Activated T-helper 1 cell treated with anti-CD3 and anti-CD28 coated beads, Interleukin-2, amount 50 U/mL, for 16 hours (primary cell): ENCODE results near the gene TRIM17.
"Not testable (repeated sequence)": the region's sequence is repeated elsewhere in the genome, so short reads cannot be mapped to it uniquely, and the experiment has no call there.

Source experiments
- DNase-seq, 2 donors: peaks; one replicate each; pipeline ENCODE4 v3.0.0-alpha.2; 2020; ENCODE audit warnings: low read depth in 1 of 2, low spot score in 1 of 2

The TRIM17 gene

GRCh38 chr1:228448372-228448771 lies 31.7 kb upstream of the TRIM17 start:
- no peak for DNase-seq

- DNase-seq = no peak
Measured at GRCh38 chr1:228446852-228447251, 30.2 kb upstream of the TRIM17 start.

GRCh38 chr1:228445843-228446650 lies 29.4 kb upstream of the TRIM17 start:
- no peak for DNase-seq

- DNase-seq = no peak
Measured at GRCh38 chr1:228445490-228445842, 28.8 kb upstream of the TRIM17 start.

- DNase-seq = no peak
Measured at GRCh38 chr1:228443395-228443794, 26.7 kb upstream of the TRIM17 start.

GRCh38 chr1:228440761-228441500 lies 24.3 kb upstream of the TRIM17 start:
- DNase-seq = no peak

- no peak for DNase-seq
Measured at GRCh38 chr1:228438266-228438665, 21.6 kb upstream of the TRIM17 start.

- no peak for DNase-seq
Measured at GRCh38 chr1:228437424-228437962, 20.8 kb upstream of the TRIM17 start.

- no peak for DNase-seq
Measured at GRCh38 chr1:228434689-228435088, 18.0 kb upstream of the TRIM17 start.

- DNase-seq = not testable (repeated sequence)
Measured at GRCh38 chr1:228433337-228434053, 16.8 kb upstream of the TRIM17 start.

- no peak for DNase-seq
Measured at GRCh38 chr1:228430243-228430642, 13.6 kb upstream of the TRIM17 start.

- DNase-seq = no peak
Measured at GRCh38 chr1:228429698-228430097, 13.0 kb upstream of the TRIM17 start.

GRCh38 chr1:228429007-228429406 lies 12.3 kb upstream of the TRIM17 start:
- DNase-seq = no peak

- DNase-seq = no peak
Measured at GRCh38 chr1:228428412-228428811, 11.8 kb upstream of the TRIM17 start.

- no peak for DNase-seq
Measured at GRCh38 chr1:228426518-228427175, 10.0 kb upstream of the TRIM17 start.

GRCh38 chr1:228424685-228425660 lies 8.3 kb upstream of the TRIM17 start:
- no peak for DNase-seq

- no peak for DNase-seq
Measured at GRCh38 chr1:228423404-228424053, 6.9 kb upstream of the TRIM17 start.

GRCh38 chr1:228420968-228421826 lies 4.5 kb upstream of the TRIM17 start:
- no peak for DNase-seq
